ENCODE data around the gene CDH23.

Gene CDH23

GRCh38 chr10:71827852-71828251 is 431.1 kb downstream of the CDH23 start:
- no peaks in the 10 kb centered on the region for H3K27me3 ChIP-seq (ENCODE audit: control insufficient read depth, insufficient read depth, low read length)
- peaks cover 94% of the 10 kb centered on the region for H3K36me3 ChIP-seq (ENCODE audit: control insufficient read depth, insufficient read depth, low read length)
- no peak overlapping the region for H3K4me3 ChIP-seq (ENCODE audit: low read depth, low read length)
- H3K9me3 ChIP-seq (ENCODE audit: control insufficient read depth, insufficient read depth, low read length) = no peaks in the 10 kb centered on the region
- no peak overlapping the region for H3K27ac ChIP-seq (ENCODE audit: low read depth, low read length)
- H3K4me1 ChIP-seq (ENCODE audit: control insufficient read depth, insufficient read depth, low read length) = no peaks in the 10 kb centered on the region
- no peak overlapping the region for H3K9ac ChIP-seq (ENCODE audit: low read depth, low read length)

GRCh38 chr10:71828702-71829101 is 432.0 kb downstream of the CDH23 start:
- Histone ChIP-seq H3K4me1 (ENCODE audit: control insufficient read depth, insufficient read depth, low read length) (no peaks in the 10 kb centered on the region), H3K36me3 (ENCODE audit: control insufficient read depth, insufficient read depth, low read length) (peaks cover 90% of the 10 kb centered on the region), H3K27me3 (ENCODE audit: control insufficient read depth, insufficient read depth, low read length) (no peaks in the 10 kb centered on the region), H3K9ac (ENCODE audit: low read depth, low read length) (no peak overlapping the region), H3K9me3 (ENCODE audit: control insufficient read depth, insufficient read depth, low read length) (no peaks in the 10 kb centered on the region), H3K27ac (ENCODE audit: low read depth, low read length) (no peak overlapping the region), H3K4me3 (ENCODE audit: low read depth, low read length) (no peak overlapping the region)

GRCh38 chr10:71829171-71829570 is 432.5 kb downstream of the CDH23 start:
- Histone ChIP-seq H3K27ac (ENCODE audit: low read depth, low read length) (no peak overlapping the region), H3K36me3 (ENCODE audit: control insufficient read depth, insufficient read depth, low read length) (peaks cover 89% of the 10 kb centered on the region), H3K27me3 (ENCODE audit: control insufficient read depth, insufficient read depth, low read length) (no peaks in the 10 kb centered on the region), H3K4me1 (ENCODE audit: control insufficient read depth, insufficient read depth, low read length) (no peaks in the 10 kb centered on the region), H3K9ac (ENCODE audit: low read depth, low read length) (no peak overlapping the region), H3K9me3 (ENCODE audit: control insufficient read depth, insufficient read depth, low read length) (no peaks in the 10 kb centered on the region), H3K4me3 (ENCODE audit: low read depth, low read length) (no peak overlapping the region)

DNA sequence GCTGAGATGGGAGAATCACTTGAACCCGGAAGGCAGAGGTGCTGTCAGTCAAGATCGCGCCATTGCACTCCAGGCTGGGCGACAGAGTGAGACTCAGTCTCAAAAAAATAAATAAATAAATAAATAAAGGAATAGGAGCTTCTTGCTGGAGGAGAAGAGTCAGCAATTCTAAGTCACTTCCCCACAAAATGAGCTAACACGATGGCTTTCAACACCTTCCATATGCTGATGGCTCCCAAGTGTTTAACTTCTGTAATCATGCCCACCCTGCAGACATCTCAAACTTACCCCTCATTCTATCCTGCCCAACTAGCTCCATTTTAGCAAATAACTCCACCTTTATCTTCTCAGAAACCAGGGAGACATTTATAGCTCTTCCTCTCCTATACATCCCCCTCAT is 433.2 kb downstream of the CDH23 start:
- Histone ChIP-seq H3K27me3 (ENCODE audit: control insufficient read depth, insufficient read depth, low read length) (no peaks in the 10 kb centered on the region), H3K27ac (ENCODE audit: low read depth, low read length) (no peak overlapping the region), H3K36me3 (ENCODE audit: control insufficient read depth, insufficient read depth, low read length) (peaks cover 85% of the 10 kb centered on the region), H3K4me1 (ENCODE audit: control insufficient read depth, insufficient read depth, low read length) (no peaks in the 10 kb centered on the region), H3K9ac (ENCODE audit: low read depth, low read length) (no peak overlapping the region), H3K9me3 (ENCODE audit: control insufficient read depth, insufficient read depth, low read length) (no peaks in the 10 kb centered on the region), H3K4me3 (ENCODE audit: low read depth, low read length) (no peak overlapping the region)

GRCh38 chr10:71830726-71831125 is 434.0 kb downstream of the CDH23 start:
- Histone ChIP-seq H3K36me3 (ENCODE audit: control insufficient read depth, insufficient read depth, low read length) (peaks cover 76% of the 10 kb centered on the region), H3K9ac (ENCODE audit: low read depth, low read length) (no peak overlapping the region), H3K27ac (ENCODE audit: low read depth, low read length) (no peak overlapping the region), H3K27me3 (ENCODE audit: control insufficient read depth, insufficient read depth, low read length) (no peaks in the 10 kb centered on the region), H3K9me3 (ENCODE audit: control insufficient read depth, insufficient read depth, low read length) (no peaks in the 10 kb centered on the region), H3K4me1 (ENCODE audit: control insufficient read depth, insufficient read depth, low read length) (peaks cover 2% of the 10 kb centered on the region), H3K4me3 (ENCODE audit: low read depth, low read length) (no peak overlapping the region)

GRCh38 chr10:71831646-71832552 is 435.2 kb downstream of the CDH23 start:
- Histone ChIP-seq H3K27ac (ENCODE audit: low read depth, low read length) (no peak overlapping the region), H3K27me3 (ENCODE audit: control insufficient read depth, insufficient read depth, low read length) (no peaks in the 10 kb centered on the region), H3K4me3 (ENCODE audit: low read depth, low read length) (no peak overlapping the region), H3K9me3 (ENCODE audit: control insufficient read depth, insufficient read depth, low read length) (no peaks in the 10 kb centered on the region), H3K9ac (ENCODE audit: low read depth, low read length) (no peak overlapping the region), H3K36me3 (ENCODE audit: control insufficient read depth, insufficient read depth, low read length) (peaks cover 65% of the 10 kb centered on the region), H3K4me1 (ENCODE audit: control insufficient read depth, insufficient read depth, low read length) (peaks cover 12% of the 10 kb centered on the region)

GRCh38 chr10:71832967-71833366 is 436.2 kb downstream of the CDH23 start:
- H3K9me3 ChIP-seq (ENCODE audit: control insufficient read depth, insufficient read depth, low read length) = no peaks in the 10 kb centered on the region
- H3K36me3 ChIP-seq (ENCODE audit: control insufficient read depth, insufficient read depth, low read length) = peaks cover 58% of the 10 kb centered on the region
- H3K27ac ChIP-seq (ENCODE audit: low read depth, low read length) = no peak overlapping the region
- H3K4me3 ChIP-seq (ENCODE audit: low read depth, low read length) = no peak overlapping the region
- peaks cover 22% of the 10 kb centered on the region for H3K4me1 ChIP-seq (ENCODE audit: control insufficient read depth, insufficient read depth, low read length)
- no peaks in the 10 kb centered on the region for H3K27me3 ChIP-seq (ENCODE audit: control insufficient read depth, insufficient read depth, low read length)
- no peak overlapping the region for H3K9ac ChIP-seq (ENCODE audit: low read depth, low read length)

GRCh38 chr10:71833451-71834342 is 437.0 kb downstream of the CDH23 start:
- Histone ChIP-seq H3K9me3 (ENCODE audit: control insufficient read depth, insufficient read depth, low read length) (no peaks in the 10 kb centered on the region), H3K27me3 (ENCODE audit: control insufficient read depth, insufficient read depth, low read length) (no peaks in the 10 kb centered on the region), H3K4me3 (ENCODE audit: low read depth, low read length) (no peak overlapping the region), H3K36me3 (ENCODE audit: control insufficient read depth, insufficient read depth, low read length) (peaks cover 50% of the 10 kb centered on the region), H3K4me1 (ENCODE audit: control insufficient read depth, insufficient read depth, low read length) (peaks cover 24% of the 10 kb centered on the region), H3K27ac (ENCODE audit: low read depth, low read length) (no peak overlapping the region), H3K9ac (ENCODE audit: low read depth, low read length) (no peak overlapping the region)

- Histone ChIP-seq H3K4me3 (ENCODE audit: low read depth, low read length) (no peak overlapping the region), H3K36me3 (ENCODE audit: control insufficient read depth, insufficient read depth, low read length) (peaks cover 44% of the 10 kb centered on the region), H3K27me3 (ENCODE audit: control insufficient read depth, insufficient read depth, low read length) (no peaks in the 10 kb centered on the region), H3K9me3 (ENCODE audit: control insufficient read depth, insufficient read depth, low read length) (no peaks in the 10 kb centered on the region), H3K27ac (ENCODE audit: low read depth, low read length) (no peak overlapping the region), H3K4me1 (ENCODE audit: control insufficient read depth, insufficient read depth, low read length) (peaks cover 24% of the 10 kb centered on the region), H3K9ac (ENCODE audit: low read depth, low read length) (no peak overlapping the region)
Measured at GRCh38 chr10:71834343-71834674, 437.6 kb downstream of the CDH23 start.

DNA sequence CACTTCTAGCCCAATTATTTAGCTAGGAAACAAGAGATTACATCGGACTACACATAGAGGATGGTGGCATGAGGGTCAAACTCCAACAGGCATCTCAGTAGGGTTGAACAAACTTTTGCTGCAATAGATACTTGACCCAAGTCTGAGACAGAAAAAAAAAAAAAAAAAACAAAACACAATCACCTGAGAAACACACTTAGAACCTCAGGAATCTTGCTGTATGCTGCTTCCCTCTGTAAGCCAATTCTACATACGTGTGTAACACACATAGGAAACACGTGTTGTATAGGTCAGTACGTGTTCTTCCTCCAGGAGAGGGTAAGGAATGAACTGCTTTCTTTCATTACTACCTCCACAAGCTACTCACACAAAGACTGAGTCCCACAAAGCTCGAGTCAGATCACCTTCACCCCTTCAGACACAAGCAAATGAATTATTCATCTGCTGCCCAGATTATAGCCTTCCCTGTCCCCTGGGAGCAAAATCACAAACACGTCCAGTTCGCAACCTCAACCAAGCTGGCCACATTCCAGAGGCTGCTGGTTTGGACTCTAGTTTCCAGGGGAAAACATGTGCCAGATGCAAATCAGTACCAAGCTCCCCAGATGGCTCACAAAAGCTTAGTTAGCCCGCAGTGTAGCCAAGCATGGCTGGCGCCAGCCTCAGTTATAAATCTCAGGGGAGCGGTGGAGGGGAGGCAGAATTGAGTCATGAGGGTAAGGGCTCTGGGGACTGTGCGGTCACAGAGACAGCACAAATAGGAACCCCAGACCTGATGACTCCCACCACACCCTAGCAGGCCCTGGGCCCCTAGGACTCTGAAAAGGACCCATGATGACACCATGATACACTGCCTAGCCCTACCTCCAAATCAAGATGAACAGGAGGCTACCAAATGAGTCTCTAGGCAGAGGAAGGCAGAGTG is 439.2 kb downstream of the CDH23 start:
- peaks cover 28% of the 10 kb centered on the region for H3K36me3 ChIP-seq (ENCODE audit: control insufficient read depth, insufficient read depth, low read length)
- no peaks in the 10 kb centered on the region for H3K27me3 ChIP-seq (ENCODE audit: control insufficient read depth, insufficient read depth, low read length)
- no peak overlapping the region for H3K4me3 ChIP-seq (ENCODE audit: low read depth, low read length)
- H3K4me1 ChIP-seq (ENCODE audit: control insufficient read depth, insufficient read depth, low read length) = peaks cover 38% of the 10 kb centered on the region
- no peak overlapping the region for H3K9ac ChIP-seq (ENCODE audit: low read depth, low read length)
- H3K27ac ChIP-seq (ENCODE audit: low read depth, low read length) = no peak overlapping the region
- no peaks in the 10 kb centered on the region for H3K9me3 ChIP-seq (ENCODE audit: control insufficient read depth, insufficient read depth, low read length)
